Measurements from ENCODE around the gene CD200. TPM values are rescaled to one million over a fixed set of nuclear protein-coding genes. Genes with fewer than 3 reads are reported as not detected.

Gene CD200
- total and polyA plus RNA-seq, 2 experiments from 2014 or later, result 0.20 TPM; not detected in 1

DNA sequence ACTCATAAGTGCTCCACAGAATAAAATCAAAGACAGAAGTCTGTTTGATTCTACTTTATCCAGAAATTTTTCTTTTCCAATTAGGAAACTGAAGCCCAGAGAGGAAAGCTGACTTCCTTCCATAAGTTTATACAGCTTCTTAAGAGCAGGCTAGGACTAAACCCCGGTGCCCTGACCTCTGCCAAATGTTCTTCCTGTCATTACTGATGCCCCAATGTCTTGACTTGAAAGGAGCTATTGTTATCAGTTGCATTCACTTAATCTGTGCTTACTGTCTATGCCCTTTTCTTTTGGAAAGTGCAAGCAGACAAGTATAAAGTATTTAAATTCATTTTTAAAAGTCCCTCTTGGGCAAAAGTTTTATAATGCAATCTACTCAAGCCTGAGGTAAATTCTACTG lies 18.1 kb downstream of the CD200 start:
- Histone ChIP-seq H3F3A (ENCODE audit: insufficient read depth) (no peaks in the 10 kb centered on the region), H4K20me1 (ENCODE audit: insufficient read depth) (no peaks in the 10 kb centered on the region), H3K4me2 (ENCODE audit: unreplicated experiment) (no peak overlapping the region), H3K36me3 (ENCODE audit: low read depth) (no peaks in the 10 kb centered on the region), H3K9me3 (ENCODE audit: low read depth) (no peaks in the 10 kb centered on the region), H3K4me1 (ENCODE audit: insufficient read depth) (no peaks in the 10 kb centered on the region), H3K27ac (no peak overlapping the region), H3K79me2 (ENCODE audit: insufficient read depth) (no peaks in the 10 kb centered on the region), H2AFZ (no peak overlapping the region), H3K27me3 (replicated peaks; ENCODE audit: insufficient read depth) (peaks cover 17% of the 10 kb centered on the region), H3K9me2 (ENCODE audit: insufficient read depth) (no peaks in the 10 kb centered on the region), H3K9ac (no peak overlapping the region), H3K4me3 (no peak overlapping the region)
- in situ Hi-C loops (cut with MboI), result no loop called here
- DNase-seq, result no peak
- TF ChIP-seq EZH2 (IDR thresholded peaks at IDR 0.05; ENCODE audit: insufficient read depth, poor library complexity, severe bottlenecking), result no peak
- no peak for TF ChIP-seq EZH2phosphoT487 (IDR thresholded peaks at IDR 0.05; ENCODE audit: insufficient read depth, low read depth)
- 0 to 3% methylated on average over 1 of the region's 1 CpG for WGBS, 2 experiments (ENCODE audit: low coverage in 1 of 2, low lambda C conversion rate in 2 of 2, missing lambda C conversion rate in 2 of 2)

DNA sequence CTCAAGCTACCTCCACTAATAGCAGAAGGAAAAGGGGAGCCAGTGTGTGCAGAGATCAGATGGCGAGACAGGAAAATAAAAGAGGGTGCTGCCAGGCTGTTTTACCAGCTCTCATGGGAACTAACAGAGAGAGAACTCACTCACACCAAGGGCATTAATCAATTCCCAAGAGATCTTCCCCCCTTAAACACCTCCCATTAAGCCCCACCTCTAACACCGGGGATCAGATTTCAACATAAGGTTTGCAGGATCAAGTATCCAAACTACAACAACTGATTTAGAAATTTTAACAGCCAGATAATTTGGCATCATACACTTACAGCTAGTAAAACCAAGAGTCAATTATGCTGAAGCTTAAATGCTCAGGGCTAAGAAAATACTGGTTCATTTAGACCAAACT lies 18.9 kb downstream of the CD200 start:
- WGBS, 2 experiments (ENCODE audit: low coverage in 1 of 2, low lambda C conversion rate in 2 of 2, missing lambda C conversion rate in 2 of 2), result 19 to 32% methylated on average over 2 of the region's 2 CpGs
- H3K9ac ChIP-seq, result no peak overlapping the region

DNA sequence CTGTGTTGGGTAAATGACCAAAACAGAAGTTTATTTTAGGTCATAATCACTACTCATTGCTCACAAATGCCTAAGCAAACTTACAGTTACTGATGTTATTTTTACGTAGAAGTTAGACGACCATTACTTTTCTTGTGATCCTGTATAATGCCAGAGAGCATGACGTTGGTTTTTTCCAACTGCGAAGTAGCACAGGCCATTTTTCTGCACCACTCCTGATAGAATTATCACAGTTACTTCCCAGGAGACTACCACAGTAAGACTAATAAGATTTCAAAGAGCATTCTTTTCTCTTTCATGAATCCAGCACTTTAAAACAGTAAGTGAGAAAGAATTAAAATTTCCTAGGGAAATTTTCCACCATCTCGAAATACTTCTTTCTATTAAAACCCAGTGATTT lies 19.8 kb downstream of the CD200 start:
- no peaks in the 10 kb centered on the region for H3K79me2 ChIP-seq (ENCODE audit: insufficient read depth)
- no peak overlapping the region for H3K4me2 ChIP-seq (ENCODE audit: unreplicated experiment)
- no peaks in the 10 kb centered on the region for H3K4me1 ChIP-seq (ENCODE audit: insufficient read depth)
- DNase-seq, result no peak
- H4K20me1 ChIP-seq (ENCODE audit: insufficient read depth), result no peaks in the 10 kb centered on the region
- H2AFZ ChIP-seq, result no peak overlapping the region
- peaks cover 12% of the 10 kb centered on the region for H3K27me3 ChIP-seq (replicated peaks; ENCODE audit: insufficient read depth)
- WGBS, 2 experiments (ENCODE audit: low coverage in 1 of 2, low lambda C conversion rate in 2 of 2, missing lambda C conversion rate in 2 of 2), result 62 to 71% methylated on average over 5 of the region's 5 CpGs
- TF ChIP-seq EZH2phosphoT487 (IDR thresholded peaks at IDR 0.05; ENCODE audit: insufficient read depth, low read depth) (no peak), EZH2 (IDR thresholded peaks at IDR 0.05; ENCODE audit: insufficient read depth, poor library complexity, severe bottlenecking) (no peak)
- in situ Hi-C loops (cut with MboI), result no loop called here
- H3K9ac ChIP-seq, result no peak overlapping the region
- H3K27ac ChIP-seq, result no peak overlapping the region
- no peaks in the 10 kb centered on the region for H3K9me3 ChIP-seq (ENCODE audit: low read depth)
- no peaks in the 10 kb centered on the region for H3F3A ChIP-seq (ENCODE audit: insufficient read depth)
- H3K36me3 ChIP-seq (ENCODE audit: low read depth), result no peaks in the 10 kb centered on the region
- H3K4me3 ChIP-seq, result no peak overlapping the region
- H3K9me2 ChIP-seq (ENCODE audit: insufficient read depth), result no peaks in the 10 kb centered on the region

More for the DNA sequence above, 18.9 kb downstream of the CD200 start:
- Histone ChIP-seq H3K36me3 (ENCODE audit: low read depth) (no peaks in the 10 kb centered on the region), H3K27ac (no peak overlapping the region), H3K4me2 (ENCODE audit: unreplicated experiment) (no peak overlapping the region), H4K20me1 (ENCODE audit: insufficient read depth) (no peaks in the 10 kb centered on the region), H3K79me2 (ENCODE audit: insufficient read depth) (no peaks in the 10 kb centered on the region), H3K9me2 (ENCODE audit: insufficient read depth) (no peaks in the 10 kb centered on the region), H3K4me3 (no peak overlapping the region), H3K4me1 (ENCODE audit: insufficient read depth) (no peaks in the 10 kb centered on the region), H3F3A (ENCODE audit: insufficient read depth) (no peaks in the 10 kb centered on the region), H2AFZ (no peak overlapping the region), H3K9me3 (ENCODE audit: low read depth) (no peaks in the 10 kb centered on the region), H3K27me3 (replicated peaks; ENCODE audit: insufficient read depth) (peaks cover 12% of the 10 kb centered on the region)
- in situ Hi-C loops (cut with MboI), result no loop called here
- no peak for TF ChIP-seq EZH2phosphoT487 (IDR thresholded peaks at IDR 0.05; ENCODE audit: insufficient read depth, low read depth)
- no peak for TF ChIP-seq EZH2 (IDR thresholded peaks at IDR 0.05; ENCODE audit: insufficient read depth, poor library complexity, severe bottlenecking)
- DNase-seq, result no peak

DNA sequence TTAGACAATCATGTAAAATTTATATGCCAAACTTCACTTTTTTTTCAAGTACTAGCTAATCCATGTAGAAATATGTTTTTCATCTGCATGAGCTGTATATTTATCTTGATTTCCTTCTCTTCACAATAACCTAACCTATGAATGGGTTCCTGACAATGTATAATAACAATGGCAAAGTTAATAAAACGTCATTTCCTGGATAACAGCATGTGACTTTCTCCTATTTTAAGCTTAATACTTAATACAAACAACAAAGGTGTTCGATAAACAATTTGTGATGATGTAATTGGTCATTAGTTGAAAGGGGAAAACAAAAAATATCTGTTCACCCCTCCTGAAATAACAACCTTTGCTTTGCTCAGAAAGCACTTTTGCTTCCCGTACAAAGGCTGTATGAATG lies 20.4 kb downstream of the CD200 start:
- Histone ChIP-seq H3K9me2 (ENCODE audit: insufficient read depth) (no peaks in the 10 kb centered on the region), H3K9ac (no peak overlapping the region), H3K36me3 (ENCODE audit: low read depth) (no peaks in the 10 kb centered on the region), H3K4me2 (ENCODE audit: unreplicated experiment) (no peak overlapping the region), H3K9me3 (ENCODE audit: low read depth) (no peaks in the 10 kb centered on the region), H3K79me2 (ENCODE audit: insufficient read depth) (no peaks in the 10 kb centered on the region), H4K20me1 (ENCODE audit: insufficient read depth) (no peaks in the 10 kb centered on the region), H3K4me1 (ENCODE audit: insufficient read depth) (no peaks in the 10 kb centered on the region), H3K4me3 (no peak overlapping the region), H3K27me3 (replicated peaks; ENCODE audit: insufficient read depth) (peaks cover 12% of the 10 kb centered on the region), H3F3A (ENCODE audit: insufficient read depth) (no peaks in the 10 kb centered on the region), H2AFZ (no peak overlapping the region), H3K27ac (no peak overlapping the region)
- no peak for DNase-seq
- in situ Hi-C loops (cut with MboI), result no loop called here
- 36 to 38% methylated on average over 3 of the region's 3 CpGs for WGBS, 2 experiments (ENCODE audit: low coverage in 1 of 2, low lambda C conversion rate in 2 of 2, missing lambda C conversion rate in 2 of 2)
- TF ChIP-seq EZH2 (IDR thresholded peaks at IDR 0.05; ENCODE audit: insufficient read depth, poor library complexity, severe bottlenecking) (no peak), EZH2phosphoT487 (IDR thresholded peaks at IDR 0.05; ENCODE audit: insufficient read depth, low read depth) (no peak)

Measured in GM23248 (cell line).